ENCODE measurements around the gene ATG14.
A peak's percentile ranks its signal among the peaks of the same experiment; 100 is the strongest.

ATG14 gene

DNA sequence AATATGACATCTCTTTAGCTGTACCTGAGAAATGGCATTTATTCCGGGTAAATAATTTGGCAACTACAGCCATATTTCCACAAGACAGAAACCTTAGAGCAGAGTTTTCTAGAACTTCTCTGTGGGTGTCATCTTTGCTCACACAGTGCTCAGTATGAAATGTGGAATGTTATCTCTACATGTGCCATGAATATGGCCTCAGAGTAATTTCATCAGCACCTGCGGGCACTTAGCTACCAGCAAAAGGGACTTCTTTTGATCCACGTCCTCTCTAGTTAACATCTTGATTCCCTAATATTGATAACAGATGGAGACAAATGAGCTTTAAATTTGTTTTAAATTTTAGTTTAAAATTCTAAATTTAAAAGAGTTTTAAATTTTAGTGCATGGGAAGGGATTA, 2.9 kb upstream of the ATG14 start:
- TF ChIP-seq, protein P1, sequence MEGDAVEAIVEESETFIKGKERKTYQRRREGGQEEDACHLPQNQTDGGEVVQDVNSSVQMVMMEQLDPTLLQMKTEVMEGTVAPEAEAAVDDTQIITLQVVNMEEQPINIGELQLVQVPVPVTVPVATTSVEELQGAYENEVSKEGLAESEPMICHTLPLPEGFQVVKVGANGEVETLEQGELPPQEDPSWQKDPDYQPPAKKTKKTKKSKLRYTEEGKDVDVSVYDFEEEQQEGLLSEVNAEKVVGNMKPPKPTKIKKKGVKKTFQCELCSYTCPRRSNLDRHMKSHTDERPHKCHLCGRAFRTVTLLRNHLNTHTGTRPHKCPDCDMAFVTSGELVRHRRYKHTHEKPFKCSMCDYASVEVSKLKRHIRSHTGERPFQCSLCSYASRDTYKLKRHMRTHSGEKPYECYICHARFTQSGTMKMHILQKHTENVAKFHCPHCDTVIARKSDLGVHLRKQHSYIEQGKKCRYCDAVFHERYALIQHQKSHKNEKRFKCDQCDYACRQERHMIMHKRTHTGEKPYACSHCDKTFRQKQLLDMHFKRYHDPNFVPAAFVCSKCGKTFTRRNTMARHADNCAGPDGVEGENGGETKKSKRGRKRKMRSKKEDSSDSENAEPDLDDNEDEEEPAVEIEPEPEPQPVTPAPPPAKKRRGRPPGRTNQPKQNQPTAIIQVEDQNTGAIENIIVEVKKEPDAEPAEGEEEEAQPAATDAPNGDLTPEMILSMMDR (IDR thresholded peaks at IDR 0.05), result no peak
- Histone ChIP-seq H3K9me3 (no peaks in the 10 kb centered on the region), H3K4me1 (ENCODE audit: control insufficient read depth in 1 of 2, insufficient read depth in 1 of 2, low read depth in 1 of 2, low read length in 1 of 2) (peaks cover 14 to 15% of the 10 kb centered on the region in 2 experiments)

DNA sequence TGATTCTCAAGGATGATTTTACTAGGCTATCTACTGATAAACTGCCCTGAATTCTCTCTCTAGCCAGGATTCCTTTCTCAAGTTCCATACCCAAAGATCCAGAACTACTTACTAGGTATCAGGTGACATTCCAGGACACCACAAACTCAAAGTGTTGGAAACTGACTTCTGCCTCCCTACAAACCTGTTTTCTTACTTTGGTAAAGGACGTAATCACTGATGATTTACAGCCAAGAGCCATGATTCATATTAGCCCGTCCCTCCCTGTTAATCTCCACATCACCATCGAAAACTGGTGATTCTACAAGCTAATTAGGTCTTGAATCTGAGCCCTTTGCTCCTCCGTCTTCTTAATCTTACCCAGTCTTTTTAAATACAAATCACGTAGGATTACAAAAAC, 1.0 kb upstream of the ATG14 start:
- Histone ChIP-seq H3K27ac (peak overlapping the region; percentile 61), H3K4me1 (ENCODE audit: control insufficient read depth in 1 of 2, insufficient read depth in 1 of 2, low read depth in 1 of 2, low read length in 1 of 2) (peaks cover 14 to 15% of the 10 kb centered on the region in 2 experiments), H3K36me3 (no peaks in the 10 kb centered on the region), H3K9me3 (no peaks in the 10 kb centered on the region), H3K27me3 (peaks cover 34% of the 10 kb centered on the region), H3K4me3 (ENCODE audit: low read depth in 1 of 2, low read length in 1 of 2) (no peak overlapping the region)
- TF ChIP-seq, protein P1 (IDR thresholded peaks at IDR 0.05), result no peak

More for the DNA sequence above, 2.9 kb upstream of the ATG14 start:
- Histone ChIP-seq H3K36me3 (no peaks in the 10 kb centered on the region), H3K27ac (no peak overlapping the region), H3K4me3 (ENCODE audit: low read depth in 1 of 2, low read length in 1 of 2) (no peak overlapping the region), H3K27me3 (peaks cover 34% of the 10 kb centered on the region)

DNA sequence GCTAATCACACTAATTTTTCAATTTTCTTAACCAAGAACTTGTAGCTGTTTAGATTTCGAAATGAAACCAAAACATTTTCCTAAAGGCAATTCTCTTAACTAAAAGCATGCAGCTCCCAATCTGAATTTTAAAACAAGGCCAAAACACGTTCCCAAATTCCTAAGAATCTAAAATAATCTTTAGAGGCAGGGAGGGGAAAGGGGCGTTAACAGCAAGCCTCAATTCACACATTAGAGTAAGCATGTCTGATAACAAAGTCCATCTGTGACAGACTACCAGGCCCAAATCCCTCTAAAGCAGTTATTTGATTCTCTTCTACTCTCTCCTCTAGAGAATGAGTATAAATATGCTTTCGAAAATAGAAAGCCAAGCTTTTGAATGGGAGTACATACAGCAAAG, 754 bp downstream of the ATG14 start:
- TF ChIP-seq, protein P1 (IDR thresholded peaks at IDR 0.05), result no peak
- Histone ChIP-seq H3K36me3 (no peaks in the 10 kb centered on the region), H3K9me3 (no peaks in the 10 kb centered on the region), H3K27me3 (peaks cover 28% of the 10 kb centered on the region), H3K4me3 (ENCODE audit: low read depth in 1 of 2, low read length in 1 of 2) (peak overlapping the region; percentile 76 to 80), H3K4me1 (ENCODE audit: control insufficient read depth in 1 of 2, insufficient read depth in 1 of 2, low read depth in 1 of 2, low read length in 1 of 2) (peaks cover 14 to 15% of the 10 kb centered on the region in 2 experiments), H3K27ac (peak overlapping the region; percentile 61)

DNA sequence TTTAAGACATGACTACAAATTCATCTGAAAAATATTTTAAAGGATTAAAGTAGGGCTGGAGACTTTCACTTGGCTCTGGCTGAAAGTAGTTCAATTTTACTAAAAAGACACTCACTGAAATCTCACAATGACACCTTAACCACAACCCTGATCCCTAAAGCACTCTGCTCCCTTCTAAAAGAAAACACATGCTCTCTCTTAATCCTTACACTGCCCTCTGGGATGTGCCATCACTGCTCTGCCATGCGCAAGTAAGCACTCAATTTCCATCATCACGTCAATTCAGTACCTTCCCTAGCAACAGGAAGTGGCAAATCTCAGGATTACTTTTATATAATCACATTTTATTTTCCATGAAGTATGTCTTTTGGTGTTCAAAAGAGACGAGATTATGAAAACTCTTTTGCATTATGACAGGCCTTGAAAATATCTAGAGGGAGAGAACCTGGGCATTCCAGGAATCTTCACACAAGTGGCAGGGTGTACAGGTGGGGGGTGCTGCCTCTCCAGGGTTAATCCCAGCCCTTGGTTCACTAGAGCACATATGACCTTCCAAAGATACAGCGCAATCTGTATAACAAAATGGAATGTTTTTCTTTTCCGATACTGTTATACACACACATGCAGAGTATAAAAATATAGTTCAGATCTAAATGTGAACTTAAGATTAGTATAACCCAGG, 7.3 kb downstream of the ATG14 start:
- Histone ChIP-seq H3K27ac (no peak overlapping the region), H3K36me3 (no peaks in the 10 kb centered on the region), H3K9me3 (no peaks in the 10 kb centered on the region), H3K4me1 (ENCODE audit: control insufficient read depth in 1 of 2, insufficient read depth in 1 of 2, low read depth in 1 of 2, low read length in 1 of 2) (no peaks in the 10 kb centered on the region), H3K4me3 (ENCODE audit: low read depth in 1 of 2, low read length in 1 of 2) (no peak overlapping the region), H3K27me3 (no peaks in the 10 kb centered on the region)
- TF ChIP-seq, protein P1 (IDR thresholded peaks at IDR 0.05), result no peak

DNA sequence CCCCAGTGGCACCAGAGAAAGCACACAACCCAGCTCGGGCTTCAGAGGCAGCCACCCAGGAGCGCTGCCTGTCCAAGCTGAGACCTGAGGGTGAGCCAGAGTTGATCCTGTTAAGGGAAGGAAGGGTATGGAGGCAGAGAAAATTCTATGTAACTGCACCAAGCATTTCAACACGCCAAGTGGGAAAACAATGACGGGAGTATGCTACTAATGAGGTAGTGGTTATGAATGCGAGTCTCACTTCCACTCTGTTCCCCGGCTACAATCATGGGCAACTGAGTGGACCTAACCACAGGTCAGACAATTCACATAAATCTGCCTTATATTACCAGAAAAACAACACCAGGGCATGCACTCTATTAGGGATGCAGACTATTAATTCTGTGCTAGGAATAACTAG, 9.9 kb downstream of the ATG14 start:
- TF ChIP-seq, protein P1 (IDR thresholded peaks at IDR 0.05), result no peak
- no peaks in the 10 kb centered on the region for H3K27me3 ChIP-seq
- H3K27ac ChIP-seq, result no peak overlapping the region
- H3K4me3 ChIP-seq (ENCODE audit: low read depth in 1 of 2, low read length in 1 of 2), result no peak overlapping the region
- no peaks in the 10 kb centered on the region for H3K4me1 ChIP-seq (ENCODE audit: control insufficient read depth in 1 of 2, insufficient read depth in 1 of 2, low read depth in 1 of 2, low read length in 1 of 2)
- peaks cover 3% of the 10 kb centered on the region for H3K36me3 ChIP-seq
- H3K9me3 ChIP-seq, result no peaks in the 10 kb centered on the region
